ENCODE measurements around the gene PRR33. TPM values are rescaled to one million over a fixed set of nuclear protein-coding genes. Genes with fewer than 3 reads are reported as not detected.

Gene PRR33
- total RNA-seq, 2 experiments from 2014 or later: not detected

DNA sequence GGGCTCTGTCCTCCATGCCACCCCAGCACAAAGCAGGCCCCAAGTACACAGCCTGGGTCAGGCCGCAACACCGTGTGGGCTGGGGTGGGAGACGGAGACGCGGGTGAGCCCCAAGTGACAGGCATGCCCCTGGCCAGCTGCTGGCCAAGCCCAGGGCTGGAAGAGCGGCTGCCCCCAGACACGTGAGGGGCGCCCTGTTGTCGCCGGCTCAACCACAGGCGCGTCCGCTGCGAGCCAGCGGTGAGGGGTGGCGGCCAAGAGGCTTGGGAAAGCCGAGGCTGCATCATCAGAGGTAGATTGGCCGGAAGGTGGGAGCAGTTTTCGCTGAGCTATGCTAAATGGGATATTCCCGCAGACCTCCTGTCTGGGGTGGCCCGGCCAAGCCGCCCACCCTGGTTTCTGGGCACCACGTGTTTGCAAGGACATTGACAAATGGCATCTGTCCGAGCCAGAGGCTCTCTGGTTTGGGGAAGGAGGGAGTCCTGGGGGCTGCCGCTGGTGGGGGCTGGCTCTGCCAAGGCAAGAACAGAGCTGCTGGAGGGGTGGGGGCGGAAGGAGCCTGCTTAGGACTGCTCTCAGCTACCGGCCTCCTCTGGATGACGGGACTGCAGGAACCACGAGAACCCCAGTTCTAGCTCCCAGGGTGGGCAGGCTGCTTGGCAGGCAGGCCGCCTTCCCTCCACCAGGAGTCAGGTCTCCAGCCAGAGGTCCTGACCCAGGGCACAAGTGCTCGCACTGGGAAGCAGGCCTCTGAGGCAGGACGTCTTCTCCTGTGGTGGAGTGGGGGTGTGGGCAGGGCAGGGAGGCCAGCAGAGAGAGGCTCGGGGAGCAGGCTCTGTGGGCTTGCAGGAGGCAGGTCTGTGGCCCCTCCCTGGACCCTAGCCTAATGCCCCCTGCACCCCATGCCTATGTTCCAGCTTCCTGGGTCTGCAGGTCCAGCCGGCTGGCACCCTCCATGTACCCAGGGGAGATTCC lies 552 bp downstream of the PRR33 start:
- H3K9me3 Mint-ChIP-seq: no peaks in the 10 kb centered on the region
- ChIA-PET CTCF (no interaction called here), POLR2A (interaction anchor here (1.2 to 5.2 kb wide), 5 partner anchors 9 to 41 kb away, joined by 9 to 40 read pairs (median 10); partner anchors contain the start of gene LSP1)
- H3K4me1 Mint-ChIP-seq (ENCODE audit: low read depth): peaks cover 31% of the 10 kb centered on the region
- TF ChIP-seq, protein P1, sequence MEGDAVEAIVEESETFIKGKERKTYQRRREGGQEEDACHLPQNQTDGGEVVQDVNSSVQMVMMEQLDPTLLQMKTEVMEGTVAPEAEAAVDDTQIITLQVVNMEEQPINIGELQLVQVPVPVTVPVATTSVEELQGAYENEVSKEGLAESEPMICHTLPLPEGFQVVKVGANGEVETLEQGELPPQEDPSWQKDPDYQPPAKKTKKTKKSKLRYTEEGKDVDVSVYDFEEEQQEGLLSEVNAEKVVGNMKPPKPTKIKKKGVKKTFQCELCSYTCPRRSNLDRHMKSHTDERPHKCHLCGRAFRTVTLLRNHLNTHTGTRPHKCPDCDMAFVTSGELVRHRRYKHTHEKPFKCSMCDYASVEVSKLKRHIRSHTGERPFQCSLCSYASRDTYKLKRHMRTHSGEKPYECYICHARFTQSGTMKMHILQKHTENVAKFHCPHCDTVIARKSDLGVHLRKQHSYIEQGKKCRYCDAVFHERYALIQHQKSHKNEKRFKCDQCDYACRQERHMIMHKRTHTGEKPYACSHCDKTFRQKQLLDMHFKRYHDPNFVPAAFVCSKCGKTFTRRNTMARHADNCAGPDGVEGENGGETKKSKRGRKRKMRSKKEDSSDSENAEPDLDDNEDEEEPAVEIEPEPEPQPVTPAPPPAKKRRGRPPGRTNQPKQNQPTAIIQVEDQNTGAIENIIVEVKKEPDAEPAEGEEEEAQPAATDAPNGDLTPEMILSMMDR (IDR thresholded peaks at IDR 0.05): no peak
- H3K27ac Mint-ChIP-seq: peak overlapping the region; percentile 85
- DNase-seq (peak in 1 of 14 experiments; percentile 37), ATAC-seq (ENCODE audit: poor library complexity) (no peak)
- Histone ChIP-seq H3K27me3 (ENCODE audit: control insufficient read depth in 1 of 2, insufficient read depth in 2 of 2, low read length in 2 of 2) (no peaks in the 10 kb centered on the region), H3K4me3 (ENCODE audit: low read length) (peak overlapping the region; percentile 47), H3K4me1 (ENCODE audit: insufficient read depth, low read length) (peaks cover 53% of the 10 kb centered on the region), H3K27ac (ENCODE audit: low read depth in 1 of 2, low read length in 2 of 2) (peak overlapping the region in 1 of 2 donors; percentile 64), H3K36me3 (ENCODE audit: insufficient read depth, low read length) (peaks cover 30% of the 10 kb centered on the region), H3K9me3 (ENCODE audit: control insufficient read depth in 1 of 2, insufficient read depth in 1 of 2, low read length in 2 of 2) (no peaks in the 10 kb centered on the region)
- peaks cover 11% of the 10 kb centered on the region for H3K36me3 Mint-ChIP-seq (ENCODE audit: low read depth)
- intact Hi-C loops (cut with DNase I, micrococcal nuclease): no loop called here
- peak overlapping the region; percentile 74 for H3K4me3 Mint-ChIP-seq
- no peaks in the 10 kb centered on the region for H3K27me3 Mint-ChIP-seq

DNA sequence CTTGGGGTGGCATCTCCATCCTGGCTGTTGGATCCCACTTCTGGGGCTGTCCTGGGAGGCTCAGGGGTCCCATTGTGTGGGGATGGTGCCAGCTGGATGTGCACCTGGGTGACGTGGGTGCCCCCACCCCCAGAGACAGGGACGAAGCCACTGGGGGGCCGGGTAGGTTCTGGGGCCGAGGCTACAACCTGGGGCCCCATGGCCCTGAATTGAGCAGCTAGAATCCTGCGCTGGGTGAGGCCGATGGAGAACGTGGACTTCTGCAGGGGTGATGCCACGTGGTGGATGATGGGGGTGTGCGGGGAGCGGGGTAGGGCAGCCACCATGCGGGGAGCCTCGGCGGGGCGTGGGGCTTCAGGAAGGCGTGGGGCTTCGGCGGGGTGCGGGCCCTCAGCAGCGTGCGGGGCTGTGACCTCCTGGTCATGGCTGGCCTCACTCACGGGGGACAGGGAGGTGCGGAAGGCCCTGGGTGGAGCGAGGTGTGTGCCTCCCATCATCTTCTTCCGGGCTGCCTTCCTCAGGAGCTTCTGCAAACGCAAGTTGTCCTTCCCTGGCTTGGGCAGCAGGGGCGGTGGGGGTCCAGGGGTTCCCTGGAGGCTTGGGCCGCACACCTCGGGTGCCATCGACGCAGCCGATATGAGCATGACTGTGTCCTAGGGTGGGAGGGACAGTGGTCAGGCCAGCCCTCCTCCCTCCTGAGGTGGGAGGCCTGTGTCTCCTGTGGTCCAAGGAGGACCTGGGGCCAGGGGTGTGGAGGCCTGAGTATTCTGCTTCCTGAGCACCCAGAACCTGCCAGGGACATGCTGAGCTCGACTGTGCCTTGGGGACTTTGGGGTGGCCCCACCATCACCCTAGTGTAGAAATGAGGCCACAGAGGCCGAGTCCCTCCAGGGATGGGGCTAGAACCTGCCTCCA lies 1.5 kb downstream of the PRR33 start:
- peaks cover 39% of the 10 kb centered on the region for H3K36me3 ChIP-seq (ENCODE audit: insufficient read depth, low read length)
- no peaks in the 10 kb centered on the region for H3K27me3 ChIP-seq (ENCODE audit: control insufficient read depth in 1 of 2, insufficient read depth in 2 of 2, low read length in 2 of 2)
- H3K9me3 ChIP-seq (ENCODE audit: control insufficient read depth in 1 of 2, insufficient read depth in 1 of 2, low read length in 2 of 2): no peaks in the 10 kb centered on the region
- H3K4me1 ChIP-seq (ENCODE audit: insufficient read depth, low read length): peaks cover 53% of the 10 kb centered on the region
- Mint-ChIP-seq H3K27me3 (no peaks in the 10 kb centered on the region), H3K27ac (peak overlapping the region; percentile 85), H3K9me3 (no peaks in the 10 kb centered on the region), H3K36me3 (ENCODE audit: low read depth) (peaks cover 11% of the 10 kb centered on the region), H3K4me3 (peak overlapping the region; percentile 74), H3K4me1 (ENCODE audit: low read depth) (peaks cover 31% of the 10 kb centered on the region)
- H3K27ac ChIP-seq (ENCODE audit: low read depth in 1 of 2, low read length in 2 of 2): peak overlapping the region; percentile 62 to 64
- ChIA-PET CTCF (no interaction called here), POLR2A (interaction anchor here (1.3 to 5.2 kb wide), 7 partner anchors 8 to 40 kb away, joined by 5 to 40 read pairs (median 10); partner anchors contain the start of gene LSP1)
- peak in 4 of 14 experiments; percentile 33 to 48 (median 36) for DNase-seq
- ATAC-seq (ENCODE audit: poor library complexity): peak; percentile 7
- TF ChIP-seq, protein P1 (IDR thresholded peaks at IDR 0.05): no peak
- H3K4me3 ChIP-seq (ENCODE audit: low read length): peak overlapping the region; percentile 47
- intact Hi-C loops (cut with DNase I, micrococcal nuclease): loop anchor here in 1 of 2 experiments (2.0 kb wide), 1 partner anchor 37 kb away; the partner anchor contains the start of gene LSP1

Data from CD4-positive, alpha-beta T cell (primary cell).